Measurements from ENCODE around the gene BCO2.

BCO2 gene

DNA sequence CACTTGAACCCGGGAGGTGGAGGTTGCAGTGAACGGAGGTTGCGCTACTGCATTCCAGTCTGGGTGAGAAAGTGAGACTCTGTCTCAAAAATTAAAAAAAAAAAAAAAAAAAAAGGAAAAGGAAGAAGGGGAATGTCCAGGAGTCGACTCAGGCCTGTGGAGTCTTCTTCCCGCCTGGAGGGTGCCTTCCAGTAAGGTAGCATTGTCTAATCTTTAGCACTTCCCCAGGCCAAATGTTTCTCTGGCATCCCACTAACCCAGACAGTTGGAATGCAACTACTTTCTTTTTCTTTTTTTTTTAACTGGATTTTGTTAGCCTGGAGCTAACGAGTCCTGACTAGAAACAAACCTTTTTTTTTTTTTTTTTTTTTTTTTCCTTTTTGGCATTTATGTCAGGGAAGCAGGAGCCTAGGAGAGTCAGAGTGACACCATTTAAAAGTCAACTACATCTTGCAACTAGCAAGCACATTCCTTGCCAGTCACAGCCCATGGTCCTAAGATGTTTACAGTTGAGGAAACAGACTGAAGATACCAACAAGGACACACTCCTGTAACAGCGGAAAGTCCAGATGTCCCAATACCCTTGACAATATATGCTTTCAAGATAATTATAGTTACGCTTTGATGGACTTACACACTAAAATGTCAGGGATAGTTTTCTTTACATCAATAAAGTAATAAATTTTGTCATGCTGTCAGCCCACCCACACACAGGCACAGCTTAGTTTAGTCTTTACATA, 74.7 kb downstream of the BCO2 start:
- peak; percentile 76 for DNase-seq (ENCODE audit: low read depth)

DNA sequence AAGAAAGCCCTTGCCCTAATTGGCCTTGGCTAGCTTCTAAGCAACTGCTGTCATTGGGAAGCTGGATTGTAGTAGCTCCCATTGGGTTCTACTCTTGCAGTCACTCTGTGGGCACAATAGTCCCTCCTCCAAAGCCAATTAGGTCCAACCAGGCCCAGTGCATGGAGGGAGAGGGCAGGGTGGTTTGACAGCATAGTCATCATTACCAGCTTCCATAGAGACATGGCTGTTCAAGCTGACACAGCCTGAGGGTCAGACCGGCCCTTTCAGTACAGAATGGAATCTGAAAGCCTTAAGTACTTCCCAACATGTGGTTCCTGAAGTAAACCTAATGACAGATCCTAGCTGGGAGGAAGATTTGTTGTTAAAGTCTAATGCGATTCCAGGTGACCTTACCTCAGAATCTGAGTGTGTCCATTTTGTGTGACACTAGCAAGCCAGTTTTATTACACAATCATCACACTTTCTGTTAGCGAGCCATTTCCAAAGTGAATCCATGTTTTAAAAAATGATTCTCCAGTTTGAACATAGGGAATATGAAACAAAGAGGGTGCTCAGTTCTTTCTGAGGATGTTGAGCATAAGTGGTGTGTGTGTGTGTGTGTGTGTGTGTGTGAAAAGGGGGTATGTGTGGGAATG, 78.4 kb downstream of the BCO2 start:
- DNase-seq (ENCODE audit: low read depth): peak; percentile 17

DNA sequence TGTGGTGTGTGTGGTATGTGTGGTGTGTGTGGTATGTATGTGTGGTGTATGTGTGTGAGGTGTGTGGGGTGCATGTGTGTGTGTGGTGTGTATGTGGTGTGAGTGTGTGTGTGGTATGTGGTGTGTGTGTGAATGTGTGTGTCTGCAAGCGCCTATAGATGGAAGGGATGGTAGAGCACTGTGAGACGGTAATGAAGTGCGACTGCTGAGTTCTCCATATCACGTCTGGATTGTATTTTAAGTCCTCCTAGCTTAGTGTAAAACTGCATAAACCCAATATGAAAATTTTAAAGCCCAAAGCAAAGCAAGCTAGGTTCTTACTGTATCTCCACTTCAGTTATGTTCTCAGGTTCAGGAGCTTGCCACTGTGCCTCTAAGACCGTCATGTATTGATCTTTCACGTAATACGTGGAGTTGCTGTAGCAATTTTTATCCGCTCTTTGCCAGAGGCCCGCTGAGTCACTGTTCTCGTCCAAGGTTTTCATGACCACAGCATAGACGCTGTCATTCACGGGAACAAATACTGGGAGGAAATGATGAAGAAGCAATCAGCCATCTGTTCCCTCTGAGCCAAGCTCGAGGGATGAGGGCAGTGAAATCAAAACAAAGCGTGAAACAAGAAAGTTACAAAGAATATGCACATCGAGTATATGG, 79.9 kb downstream of the BCO2 start:
- peak; percentile 73 for DNase-seq (ENCODE audit: low read depth)

DNA sequence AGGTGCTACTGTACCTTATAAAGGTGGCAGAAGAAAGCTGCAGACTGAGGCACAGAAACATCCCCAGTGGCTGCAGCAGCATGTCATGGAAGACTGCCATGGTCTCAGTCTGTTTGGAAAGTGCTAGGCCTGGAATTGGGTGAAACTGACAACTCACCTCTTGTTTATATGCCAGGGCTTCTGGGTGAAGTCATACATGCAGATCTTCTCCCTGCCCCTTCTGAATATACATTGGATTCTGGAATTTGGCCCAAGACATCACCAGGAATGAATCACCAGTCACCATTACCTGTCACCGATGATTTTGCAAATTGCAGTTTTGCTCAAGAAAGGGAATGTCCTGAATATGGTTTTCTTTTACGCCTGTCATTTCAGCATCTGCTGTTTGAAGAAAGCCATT, 85.2 kb downstream of the BCO2 start, which contains the start of gene PLET1:
Gene PLET1 (minus strand): TSS at position 371 of the 400 bp plus-strand sequence. CDS start 271 bp downstream, at position 100.
- no peak for DNase-seq (ENCODE audit: low read depth)

DNA sequence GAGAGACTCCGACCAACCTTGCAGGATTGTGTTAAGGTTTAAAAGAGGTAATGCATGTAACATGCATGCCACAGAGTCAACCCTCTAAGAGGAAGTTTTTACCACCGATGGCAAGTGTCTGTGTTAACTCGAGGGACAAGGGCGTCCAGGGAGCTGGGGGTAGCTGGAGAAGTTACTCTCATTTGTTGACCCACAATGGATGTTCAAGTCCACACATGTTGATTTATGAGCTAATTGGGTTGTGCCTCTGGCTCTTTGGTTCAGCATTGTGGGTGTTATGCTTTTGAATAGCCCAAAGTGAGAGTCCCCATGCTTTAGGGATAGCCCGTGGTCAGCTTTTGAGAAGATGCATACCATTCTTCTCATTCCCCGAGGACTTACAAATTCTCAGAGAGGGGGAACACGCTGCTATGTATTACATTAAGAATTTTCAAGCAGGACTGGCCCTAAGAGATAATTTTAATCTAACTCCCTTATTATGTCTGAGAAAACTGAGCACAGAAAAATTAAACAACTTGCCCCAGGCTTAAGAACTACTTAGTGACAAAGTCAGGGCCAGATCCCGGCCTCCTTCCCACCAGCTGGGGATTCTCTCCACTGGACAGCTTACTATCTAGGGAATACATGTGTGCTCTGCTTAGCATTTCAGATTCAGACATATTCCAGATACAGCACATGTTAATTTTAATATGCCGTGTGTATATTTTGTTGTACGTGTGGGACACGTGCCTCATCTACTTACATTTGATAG, 90.5 kb downstream of the BCO2 start:
- peak; percentile 91 for DNase-seq (ENCODE audit: low read depth)

DNA sequence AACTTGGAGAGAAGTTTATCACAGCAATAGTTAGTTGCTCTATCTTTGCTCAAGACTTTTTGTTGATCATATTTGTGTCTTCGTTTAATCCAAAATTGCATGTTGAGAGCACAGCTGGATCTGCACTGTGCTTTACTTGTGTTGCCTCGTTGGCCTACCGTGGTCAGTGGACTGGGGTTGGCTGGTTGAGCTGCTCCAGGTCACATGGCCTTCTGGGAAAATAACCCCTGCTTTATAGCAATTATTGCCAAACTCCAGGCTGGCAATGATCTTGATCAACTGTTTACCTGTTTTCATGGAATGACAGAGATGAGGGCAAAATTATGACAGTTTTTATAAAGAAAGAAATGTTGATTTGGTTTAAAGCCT, 91.1 kb downstream of the BCO2 start:
- DNase-seq (ENCODE audit: low read depth): no peak

DNA sequence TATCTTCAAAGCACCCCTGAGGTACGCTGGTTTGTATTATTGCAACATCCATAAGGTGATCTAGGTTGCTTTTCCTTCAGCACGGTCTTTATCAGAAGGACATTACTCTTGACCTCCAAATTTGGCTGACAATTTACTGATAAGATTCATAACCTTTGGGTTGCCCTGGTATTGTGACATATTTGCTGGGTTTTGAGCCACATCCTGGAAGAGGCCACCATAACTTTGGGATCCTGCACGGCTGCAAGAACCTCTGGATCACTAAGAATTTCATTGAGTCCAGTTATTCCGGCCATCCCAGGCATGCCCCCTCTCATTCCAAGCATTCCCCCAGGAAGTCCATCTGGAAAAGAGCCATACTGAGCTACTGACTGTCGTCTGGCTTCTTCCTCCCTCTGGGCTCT, 91.9 kb downstream of the BCO2 start:
- peak; percentile 85 for DNase-seq (ENCODE audit: low read depth)

DNA sequence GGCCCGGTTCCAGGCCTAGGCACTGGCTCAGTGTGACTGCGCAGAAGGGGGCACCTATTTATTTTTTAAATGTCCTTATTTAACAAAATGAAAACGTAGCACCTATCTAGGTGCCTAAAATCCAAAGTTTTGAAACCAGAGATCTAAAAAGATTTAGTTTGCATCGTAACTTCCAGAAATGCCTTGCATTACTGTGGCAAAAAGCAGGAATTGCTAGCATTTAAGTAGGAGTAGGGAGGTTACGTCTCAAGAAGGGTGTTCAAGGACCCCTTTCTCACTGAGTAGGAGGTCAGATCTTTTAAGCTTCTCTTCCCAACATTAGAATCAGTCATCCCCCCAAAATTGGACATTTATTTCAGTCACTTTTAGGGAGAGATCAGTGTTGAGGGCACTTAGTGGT, 93.1 kb downstream of the BCO2 start:
- peak; percentile 15 for DNase-seq (ENCODE audit: low read depth)
